Measurements from ENCODE around the gene GRIP1.

Gene GRIP1

GRCh38 chr12:66678338-66679275, at the start of gene GRIP1:
Gene GRIP1, minus strand, starts transcription at chr12:66679076. Its CDS starts 172 bp downstream, at chr12:66678904.
- no peak for DNase-seq

GRCh38 chr12:66726556-66726955, 47.7 kb upstream of the GRIP1 start:
- DNase-seq = no peak

DNA sequence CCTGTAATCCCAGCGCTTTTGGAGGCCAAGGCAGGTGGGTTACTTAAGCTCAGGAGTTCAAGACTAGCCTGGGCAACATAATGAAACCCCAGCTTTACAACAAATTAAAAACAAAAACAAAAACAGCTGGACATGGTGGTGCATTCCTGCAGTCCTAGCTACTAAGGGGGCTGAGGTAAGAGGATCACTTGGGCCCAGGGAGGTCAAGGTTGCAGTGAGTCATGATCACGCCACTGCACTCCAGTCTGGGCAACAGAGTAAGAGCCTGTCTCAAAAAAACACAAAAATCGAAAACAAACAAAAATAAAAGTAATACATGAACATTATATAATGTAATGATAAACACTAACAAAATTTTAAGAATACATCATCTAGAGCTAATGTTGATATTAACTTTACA, 46.2 kb upstream of the GRIP1 start:
- DNase-seq = no peak

GRCh38 chr12:66724616-66725015, 45.7 kb upstream of the GRIP1 start:
- no peak for DNase-seq

DNA sequence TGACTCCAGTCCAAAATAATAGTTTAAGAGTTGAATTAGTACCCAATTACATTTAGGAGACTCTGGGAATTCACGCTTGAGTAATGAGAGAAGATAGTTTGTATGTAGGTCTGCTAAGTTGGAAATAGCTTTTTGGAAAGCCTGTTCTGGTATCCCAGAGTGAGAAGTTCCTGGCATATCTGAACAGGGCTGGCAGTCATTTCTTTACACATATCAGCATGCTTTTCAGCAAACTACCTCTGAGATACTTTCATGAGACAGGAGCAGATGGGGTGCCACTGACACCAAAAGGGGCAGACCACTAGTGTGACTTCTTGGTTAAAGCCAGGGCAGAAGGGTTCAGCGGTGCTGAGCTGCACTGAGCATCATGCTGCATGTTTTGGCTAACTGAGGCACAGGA, 45.1 kb upstream of the GRIP1 start:
- no peak for DNase-seq

- DNase-seq = no peak
Observed at GRCh38 chr12:66719862-66720261, 41.0 kb upstream of the GRIP1 start.

DNA sequence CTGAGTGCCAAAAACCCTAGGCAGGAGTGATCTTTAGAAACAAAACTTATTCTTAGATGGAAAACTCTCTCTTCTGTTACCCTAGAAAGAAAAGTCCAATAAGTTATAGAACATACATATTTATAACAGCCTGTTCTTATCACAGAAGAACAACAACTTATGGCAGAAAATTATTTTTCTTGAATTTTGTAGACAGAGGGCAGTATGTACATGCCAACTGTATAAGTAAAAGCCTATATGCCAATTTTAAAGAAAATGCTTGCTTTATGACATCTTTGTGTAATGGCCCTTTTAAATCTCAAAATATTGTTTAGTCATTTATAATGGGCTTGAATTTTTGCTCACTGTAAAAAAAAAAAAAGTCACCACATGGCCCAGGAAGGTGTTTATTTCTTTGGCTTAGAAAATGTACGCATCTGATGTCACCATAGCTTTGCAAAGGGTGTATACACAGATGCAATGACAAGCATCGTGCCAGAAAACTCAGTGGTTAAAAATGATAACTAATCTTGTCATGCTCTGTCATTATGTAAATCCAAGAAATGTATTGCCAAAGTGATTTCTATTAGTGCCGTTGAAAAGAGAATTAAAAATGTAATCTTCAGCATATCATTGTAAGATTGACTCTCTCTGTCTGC, 38.3 kb upstream of the GRIP1 start:
- DNase-seq = no peak

DNA sequence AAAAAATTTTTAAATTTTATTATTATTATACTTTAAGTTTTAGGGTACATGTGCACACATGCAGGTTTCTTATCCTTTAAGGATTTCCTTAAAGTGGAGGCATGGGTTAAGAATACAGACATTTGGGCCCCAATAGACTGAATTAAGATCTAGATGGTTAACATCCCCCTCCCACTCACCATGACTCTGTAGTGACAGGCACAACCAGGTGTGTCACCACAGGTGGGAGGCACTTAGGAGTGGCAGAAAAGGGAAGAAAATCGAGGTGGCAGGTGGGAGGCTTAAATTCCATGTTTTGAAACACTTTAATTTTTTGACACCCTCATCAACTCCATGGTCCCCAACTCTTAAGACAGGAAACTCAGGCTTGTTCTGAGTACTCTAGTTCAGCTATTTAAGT, 37.6 kb upstream of the GRIP1 start:
- no peak for DNase-seq

DNA sequence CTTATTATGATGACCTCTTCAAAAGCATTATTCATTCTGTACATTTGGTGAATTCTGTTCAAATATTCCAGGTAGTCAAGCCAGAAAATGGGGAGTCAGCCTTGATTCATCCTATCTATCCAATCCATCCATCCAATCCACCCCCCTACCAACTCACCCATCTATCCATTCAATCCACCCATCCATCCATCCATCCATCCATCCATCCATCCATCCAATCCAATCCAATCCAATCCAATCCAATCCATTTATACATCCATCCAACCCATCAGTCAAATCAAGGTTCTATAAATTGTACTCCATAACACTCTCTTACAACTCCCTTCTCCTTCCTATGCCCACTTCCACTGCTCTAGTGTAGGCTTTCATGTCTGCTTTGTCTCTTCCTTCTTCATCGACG, 35.8 kb upstream of the GRIP1 start:
- DNase-seq = no peak

- DNase-seq = no peak
Observed at GRCh38 chr12:66713984-66714383, 35.1 kb upstream of the GRIP1 start.

DNA sequence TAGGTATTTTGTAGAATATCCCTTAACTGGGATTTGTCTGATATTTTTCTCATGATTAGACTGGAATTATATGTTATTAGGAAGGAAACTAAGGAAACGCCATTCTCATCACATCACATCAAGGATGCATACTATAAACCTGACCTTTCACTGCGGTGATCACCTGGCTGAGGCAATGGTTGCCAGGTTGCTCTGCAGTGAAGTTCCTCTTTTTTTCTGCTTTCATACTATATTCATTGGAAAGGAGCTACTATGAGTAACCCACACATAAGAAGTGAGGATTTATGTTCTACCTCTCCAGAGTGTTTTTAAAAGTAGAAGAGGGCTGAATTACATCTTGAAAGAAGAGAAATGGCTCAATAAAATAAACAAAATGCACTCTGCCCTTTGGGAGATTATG, 31.0 kb upstream of the GRIP1 start:
- no peak for DNase-seq

GRCh38 chr12:66709457-66709773, 30.5 kb upstream of the GRIP1 start:
- no peak for DNase-seq

- peak; percentile 24 for DNase-seq
Observed at GRCh38 chr12:66708704-66709456, 30.0 kb upstream of the GRIP1 start.

DNA sequence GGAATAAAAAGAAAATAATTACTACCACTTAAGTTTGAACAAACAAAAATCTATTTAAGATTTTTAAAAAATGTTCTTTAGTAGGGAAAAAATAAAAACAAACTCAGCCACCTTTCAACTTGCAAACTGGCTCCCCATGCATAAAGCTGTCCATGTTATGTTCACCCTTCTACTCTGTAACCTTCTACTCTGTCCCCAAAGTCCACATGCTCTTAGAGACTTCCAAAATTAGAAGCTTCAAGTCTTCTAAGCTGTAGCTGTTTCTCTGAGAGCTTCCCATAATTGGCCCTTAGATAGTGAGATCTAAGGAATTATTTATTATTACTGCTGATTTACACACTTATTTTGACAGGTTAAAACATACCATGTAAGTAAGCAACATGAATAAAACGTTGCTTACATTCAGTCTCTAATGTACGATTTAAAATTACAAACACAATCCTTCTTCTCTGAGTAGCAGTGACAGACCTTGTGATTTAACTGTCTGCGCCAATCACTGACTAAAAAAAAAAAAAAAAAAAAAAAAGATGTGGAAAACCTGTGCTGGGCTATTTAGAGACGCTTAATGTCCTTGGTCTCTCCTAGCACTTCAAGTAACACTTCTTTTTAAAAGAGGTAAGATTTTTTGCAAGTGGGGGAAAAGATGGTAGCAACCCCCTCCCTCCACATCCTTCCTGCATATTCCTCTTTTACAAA, 28.3 kb upstream of the GRIP1 start:
- DNase-seq = no peak

GRCh38 chr12:66699738-66700482, 21.0 kb upstream of the GRIP1 start:
- no peak for DNase-seq

GRCh38 chr12:66698558-66698957, 19.7 kb upstream of the GRIP1 start:
- DNase-seq = no peak

- DNase-seq = no peak
Observed at GRCh38 chr12:66697404-66697803, 18.5 kb upstream of the GRIP1 start.

DNA sequence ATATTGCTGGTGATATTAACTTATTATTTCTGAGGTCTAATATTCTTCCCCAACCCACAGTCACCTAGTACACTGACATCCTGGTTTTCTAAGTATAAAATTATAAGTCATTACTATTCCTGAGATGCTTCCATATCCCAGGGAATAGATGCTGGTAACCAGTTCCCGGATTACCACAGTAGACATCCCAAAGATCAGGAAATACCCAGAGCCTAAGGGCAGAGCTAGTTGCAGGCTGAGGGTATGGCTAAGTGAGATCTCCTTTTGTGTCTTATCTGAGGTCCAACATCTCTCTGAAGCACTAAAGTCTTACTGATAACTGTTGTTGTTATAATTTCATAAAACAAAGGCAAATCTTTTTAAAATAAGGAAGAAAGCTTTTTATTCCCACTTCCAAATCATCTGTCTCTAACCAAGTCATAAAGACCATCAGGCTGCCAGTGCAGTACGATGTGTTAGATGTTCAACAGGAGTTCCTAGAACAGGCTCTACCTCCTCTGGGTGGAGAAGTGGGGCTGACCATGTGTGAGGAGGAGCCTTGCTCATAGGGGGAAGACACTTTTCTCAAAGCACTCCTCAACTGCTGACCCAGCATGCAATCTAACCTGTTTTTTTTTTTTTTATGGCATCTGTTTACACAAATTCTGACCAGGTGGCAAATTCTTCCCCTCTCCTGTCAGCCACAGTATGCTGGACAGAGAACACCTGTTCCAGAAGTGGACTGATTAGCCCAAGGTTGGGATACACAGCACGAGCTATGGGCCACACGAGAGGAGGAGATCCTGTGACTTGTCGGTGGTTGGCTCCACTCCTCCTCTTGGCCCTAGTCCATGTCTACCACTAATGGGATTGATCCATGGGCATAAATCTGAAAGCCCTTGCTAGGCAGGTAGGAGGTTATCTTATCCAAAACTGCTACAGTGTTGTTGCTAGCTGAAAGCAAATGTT, 16.1 kb upstream of the GRIP1 start:
- DNase-seq = no peak

GRCh38 chr12:66693901-66694513, 15.1 kb upstream of the GRIP1 start:
- DNase-seq = no peak

GRCh38 chr12:66692986-66693385, 14.1 kb upstream of the GRIP1 start:
- no peak for DNase-seq

- no peak for DNase-seq
Observed at GRCh38 chr12:66692170-66692569, 13.3 kb upstream of the GRIP1 start.

All from NCI-H1417 treated with DMSO at 0.1 percent for 48 hours (cell line).